GM21529 (cell line): ENCODE measurements around the gene KLRC4.
"Not testable (repeated sequence)": the region's sequence is repeated elsewhere in the genome, so short reads cannot be mapped to it uniquely, and the experiment has no call there.

ENCODE experiments used
- ATAC-seq: cut with Tn5 transposase; IDR thresholded peaks from one replicate; pipeline ENCODE4 v1.9.1; 2021; ENCODE audit not compliant: unreplicated experiment

KLRC4 gene

GRCh38 chr12:10409392-10409791 lies at the start of gene KLRC4:
KLRC4 (minus strand) TSS chr12:10409757; CDS start chr12:10409575, 182 bp downstream.
- ATAC-seq = no peak

- ATAC-seq = no peak
These were observed 48.2 kb upstream of the KLRC4 start for GRCh38 chr12:10457760-10458159.

- no peak for ATAC-seq
These were observed 47.3 kb upstream of the KLRC4 start for GRCh38 chr12:10456856-10457255.

- no peak for ATAC-seq
These were observed 46.2 kb upstream of the KLRC4 start for GRCh38 chr12:10455766-10456165.

- ATAC-seq = no peak
These were observed 45.0 kb upstream of the KLRC4 start for GRCh38 chr12:10454531-10454930.

- no peak for ATAC-seq
These were observed 43.6 kb upstream of the KLRC4 start, which contains the start of gene KLRC1 for GRCh38 chr12:10453156-10453555. KLRC1 (minus strand) TSS chr12:10453377; CDS start chr12:10451156, 2,221 bp downstream.

- no peak for ATAC-seq
These were observed 38.7 kb upstream of the KLRC4 start for GRCh38 chr12:10448236-10448635.

- not testable (repeated sequence) for ATAC-seq
These were observed 36.5 kb upstream of the KLRC4 start for GRCh38 chr12:10446052-10446451.

- not testable (repeated sequence) for ATAC-seq
These were observed 31.6 kb upstream of the KLRC4 start for GRCh38 chr12:10441144-10441543.

- not testable (repeated sequence) for ATAC-seq
These were observed 30.2 kb upstream of the KLRC4 start for GRCh38 chr12:10439608-10440274.

- not testable (repeated sequence) for ATAC-seq
These were observed 28.0 kb upstream of the KLRC4 start for GRCh38 chr12:10437601-10438000.

GRCh38 chr12:10435816-10436215 lies 26.3 kb upstream of the KLRC4 start, which contains the start of gene KLRC2:
KLRC2 (minus strand) TSS chr12:10436010; CDS start chr12:10435986, 24 bp downstream.
- not testable (repeated sequence) for ATAC-seq

- not testable (repeated sequence) for ATAC-seq
These were observed 21.1 kb upstream of the KLRC4 start for GRCh38 chr12:10430623-10431022.

- ATAC-seq = not testable (repeated sequence)
These were observed 16.4 kb upstream of the KLRC4 start for GRCh38 chr12:10425938-10426337.

- not testable (repeated sequence) for ATAC-seq
These were observed 14.8 kb upstream of the KLRC4 start for GRCh38 chr12:10424260-10424899.

GRCh38 chr12:10422159-10422558 lies 12.6 kb upstream of the KLRC4 start:
- not testable (repeated sequence) for ATAC-seq

GRCh38 chr12:10420334-10420733 lies 10.8 kb upstream of the KLRC4 start, which contains the start of gene KLRC3:
KLRC3 (minus strand) TSS chr12:10420595; CDS start chr12:10420550, 45 bp downstream.
- not testable (repeated sequence) for ATAC-seq

GRCh38 chr12:10408842-10409241 lies 715 bp downstream of the KLRC4 start:
- no peak for ATAC-seq

GRCh38 chr12:10406725-10407124 lies 2.8 kb downstream of the KLRC4 start:
- ATAC-seq = no peak

- ATAC-seq = no peak
These were observed 4.3 kb downstream of the KLRC4 start for GRCh38 chr12:10405294-10405693.

GRCh38 chr12:10404798-10405197 lies 4.8 kb downstream of the KLRC4 start:
- no peak for ATAC-seq

- ATAC-seq = no peak
These were observed 8.7 kb downstream of the KLRC4 start for GRCh38 chr12:10400829-10401228.
